Spleen (tissue), 11 donors: Measurements from ENCODE around the gene ZNF99. TPM values are rescaled to one million over a fixed set of nuclear protein-coding genes. Genes with fewer than 3 reads are reported as not detected.
"Not testable (repeated sequence)": the region's sequence is repeated elsewhere in the genome, so short reads cannot be mapped to it uniquely, and the experiment has no call there.

Source experiments
- DNase-seq: peaks from one replicate; pipeline ENCODE4 v3.0.0-alpha.2; 2020
- H3K27ac ChIP-seq, 8 donors: fragments of 200-600 bp; sonication (generic) in 7 of 8; 1 replicate in 4 of 8; 2 replicates in 4 of 8; pipeline versions ENCODE4 v1.5.0 to v1.8.0; 2016 to 2021; ENCODE audit warnings: inconsistent platforms in 4 of 8, mild to moderate bottlenecking in 4 of 8, moderate library complexity in 1 of 8
- H3K27me3 ChIP-seq, 7 donors: fragments of 200-600 bp; sonication (generic) in 6 of 7; replicated peaks in 1 of 7; 1 replicate in 4 of 7; 2 replicates in 3 of 7; pipeline versions ENCODE4 v1.5.0 to v1.8.0; 2016 to 2021; ENCODE audit warnings: inconsistent platforms in 3 of 7, mild to moderate bottlenecking in 1 of 7
- H3K36me3 ChIP-seq, 6 donors: fragments of 200-600 bp; sonication (generic) in 5 of 6; 1 replicate in 4 of 6; 2 replicates in 2 of 6; pipeline versions ENCODE4 v1.5.0 to v1.8.0; 2016 to 2021; ENCODE audit warnings: inconsistent platforms in 2 of 6
- H3K4me1 ChIP-seq, 6 donors: fragments of 200-600 bp; sonication (generic) in 5 of 6; 1 replicate in 3 of 6; 2 replicates in 3 of 6; pipeline versions ENCODE4 v1.5.0 to v1.8.0; 2016 to 2021; ENCODE audit warnings: inconsistent platforms in 3 of 6
- H3K4me3 ChIP-seq, 8 donors: fragments of 200-600 bp; sonication (generic) in 7 of 8; 1 replicate in 4 of 8; 2 replicates in 4 of 8; pipeline versions ENCODE4 v1.5.0 to v1.8.0; 2016 to 2021; ENCODE audit warnings: inconsistent platforms in 4 of 8, mild to moderate bottlenecking in 4 of 8, moderate library complexity in 2 of 8
- H3K9me3 ChIP-seq, 8 donors: fragments of 200-600 bp; sonication (generic) in 7 of 8; 1 replicate in 4 of 8; 2 replicates in 4 of 8; pipeline versions ENCODE4 v1.5.0 to v1.8.0; 2016 to 2021; ENCODE audit warnings: inconsistent platforms in 4 of 8
- CTCF ChIP-seq, 11 experiments: fragments of 200-600 bp in 7 of 11; fragments of 450-650 bp in 4 of 11; sonication (generic) in 4 of 11; IDR thresholded peaks in 8 of 11; conservative IDR thresholded peaks in 3 of 11; 1 replicate in 7 of 11; 2 replicates in 4 of 11; pipeline versions ENCODE4 v1.4.0 to v1.8.0; 2016 to 2021; ENCODE audit warnings: antibody characterized with exemption in 11 of 11, inconsistent platforms in 4 of 11, mild to moderate bottlenecking in 1 of 11
- POLR2A ChIP-seq, 3 donors: fragments of 450-650 bp; IDR thresholded peaks; one replicate each; pipeline ENCODE4 v1.5.1; 2017; ENCODE audit warnings: antibody characterized with exemption in 3 of 3, mild to moderate bottlenecking in 1 of 3
- POLR2AphosphoS5 ChIP-seq, 3 donors: sonication (generic); formaldehyde crosslinking; IDR thresholded peaks; one replicate each; pipeline ENCODE4 v1.5.1; 2017; ENCODE audit warnings: antibody characterized with exemption in 3 of 3
- WGBS, 5 donors: extraction: QIAGEN DNeasy Blood & Tissue Kit in 3 of 5; methylation state at CpG; one replicate each; pipeline versions ENCODE4 v1.1.5 to v1.1.7; 2013 to 2018; 5-methylcytosine and 5-hydroxymethylcytosine counted together
- intact Hi-C: fragments of 100-400 bp; cut with DNase I; formaldehyde crosslinking; loops from one replicate; pipeline ENCODE4 v1.15.0; 2023; ENCODE audit warnings: low total_unique reads
- polyA plus RNA-seq, 3 donors: library from polyadenylated mRNA; stranded (reverse); fragments of 200-250 nt; gene quantifications; one replicate each; pipeline ENCODE4 v1.2.1, GENCODE V29; 2013
- total RNA-seq, 7 donors: library from RNA; depleted of rRNA in 3 of 7; stranded (reverse); fragments of >200 nt in 3 of 7; fragmentation: NEBNext Ultra II Directional in 4 of 7; extraction: Animal tissue kit (Norgen Biotek cat#: 25700) in 4 of 7; gene quantifications; one replicate each; pipeline versions ENCODE4 v1.1.0 to v1.2.1, GENCODE V29; 2016 to 2021
- donor health status: healthy with polysubstance abuse.
- donor health status: DM: no; HTN: no; CAD: no; lungs with moderate emphysema.
- donor health status: DM: no; HTN: no; CAD: no.
- donor health status: Bipolar disorder and iron deficiency.
- donor health status: healthy.
- donor health status: DM: no; HTN: no; CAD: no.
- donor health status: DM: yes; HTN: yes; CAD: no.

Gene ZNF99
- total and polyA plus RNA-seq, 10 donors, result 0.02 to 0.66 (median 0.14) TPM

GRCh38 chr19:22735911-22736645 lies 47.9 kb downstream of the ZNF99 start:
- no peaks in the 10 kb centered on the region for H3K27me3 ChIP-seq
- TF ChIP-seq POLR2AphosphoS5 (IDR thresholded peaks at IDR 0.05), result no peak
- DNase-seq, result no peak
- H3K27ac ChIP-seq, result no peak overlapping the region
- intact Hi-C loops, result no loop called here
- H3K4me1 ChIP-seq, result no peaks in the 10 kb centered on the region
- H3K4me3 ChIP-seq, result no peak overlapping the region
- no peaks in the 10 kb centered on the region for H3K36me3 ChIP-seq
- H3K9me3 ChIP-seq, result peaks cover 0 to 100% (median 85%) of the 10 kb centered on the region in 8 donors
- WGBS, 5 donors, result 62 to 84% (median 66%) methylated on average over 4 of the region's 4 CpGs

DNA sequence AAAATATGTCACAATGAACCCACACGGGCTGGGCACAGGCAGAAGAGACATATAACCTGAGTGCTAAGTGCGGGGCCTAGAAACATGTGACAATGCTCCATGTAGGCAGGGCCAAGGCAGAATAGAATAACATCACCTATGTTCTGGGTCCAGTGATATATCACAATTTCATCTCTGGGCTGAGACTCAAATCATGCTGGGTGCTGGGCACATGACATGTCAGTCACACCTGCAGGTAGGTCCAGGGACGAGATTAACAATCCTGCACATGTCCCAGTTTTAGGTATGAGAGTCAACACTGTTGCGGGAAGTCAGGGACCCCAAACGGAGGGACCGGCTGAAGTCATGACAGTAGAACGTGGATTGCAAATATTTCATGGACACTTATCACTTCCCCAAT lies 50.3 kb downstream of the ZNF99 start:
- Histone ChIP-seq H3K27me3 (no peaks in the 10 kb centered on the region), H3K36me3 (no peaks in the 10 kb centered on the region), H3K4me1 (no peaks in the 10 kb centered on the region), H3K4me3 (no peak overlapping the region), H3K27ac (no peak overlapping the region), H3K9me3 (peaks cover 0 to 97% (median 68%) of the 10 kb centered on the region in 8 donors)
- WGBS, 5 donors, result 70 to 94% (median 79%) methylated on average over 7 of the region's 7 CpGs
- intact Hi-C loops, result no loop called here
- no peak for TF ChIP-seq POLR2AphosphoS5 (IDR thresholded peaks at IDR 0.05)
- TF ChIP-seq POLR2A (IDR thresholded peaks at IDR 0.05), result no peak
- TF ChIP-seq CTCF (IDR thresholded peaks at IDR 0.05 in 8 of 11, conservative IDR thresholded peaks at IDR 0.05 in 3 of 11), result no peak
- no peak for DNase-seq

DNA sequence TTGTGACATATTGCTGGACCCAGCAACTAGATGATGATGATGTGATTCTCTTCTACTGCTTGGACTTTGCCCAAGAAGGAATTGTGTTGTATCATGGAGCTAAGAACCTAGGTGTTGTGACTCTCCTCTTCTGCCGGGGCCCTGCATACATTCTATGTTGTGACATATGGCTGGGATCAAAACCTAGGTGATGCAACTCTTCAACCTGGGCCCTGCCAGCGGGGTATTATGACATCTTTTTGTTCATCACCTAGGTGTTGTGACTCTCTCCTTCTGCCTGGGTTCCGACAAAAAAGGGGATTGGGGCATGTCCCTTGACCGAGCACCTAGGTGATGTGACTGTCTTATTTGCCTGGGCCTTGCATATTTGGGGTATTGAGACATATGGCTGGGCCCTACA lies 55.7 kb downstream of the ZNF99 start:
- H3K27me3 ChIP-seq, DNase-seq, H3K4me1 ChIP-seq, H3K4me3 ChIP-seq, H3K36me3 ChIP-seq, intact Hi-C loops, H3K27ac ChIP-seq: not testable (repeated sequence)
- WGBS, 5 donors, result 68 to 98% (median 87%) methylated on average over 4 of the region's 4 CpGs
- H3K9me3 ChIP-seq, result peaks cover 0 to 80% (median 34%) of the 10 kb centered on the region in 8 donors

DNA sequence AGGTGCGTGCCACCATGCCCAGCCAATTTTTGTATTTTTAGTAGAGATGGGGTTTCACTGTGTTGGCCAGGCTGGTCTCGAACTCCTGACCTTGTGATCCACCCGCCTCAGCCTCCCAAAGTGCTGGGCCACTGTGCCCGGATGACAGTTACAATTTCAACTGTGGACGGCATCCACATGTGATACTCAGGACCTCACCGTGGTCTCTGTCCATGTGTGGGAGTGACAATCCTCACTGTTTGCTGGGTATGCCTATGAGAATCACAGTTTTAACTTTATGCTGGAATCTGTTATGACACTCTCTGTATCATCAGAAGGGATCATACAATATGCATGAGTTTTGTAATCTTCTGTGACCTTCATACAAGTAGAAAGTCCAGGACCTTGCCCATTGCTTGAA lies 62.4 kb downstream of the ZNF99 start:
- 85 to 94% (median 85%) methylated on average over 6 of the region's 6 CpGs for WGBS, 5 donors
- DNase-seq, intact Hi-C loops, H3K36me3 ChIP-seq, H3K4me3 ChIP-seq, H3K4me1 ChIP-seq, H3K27me3 ChIP-seq, H3K27ac ChIP-seq: not testable (repeated sequence)
- peaks cover 0 to 89% (median 42%) of the 10 kb centered on the region in 8 donors for H3K9me3 ChIP-seq

DNA sequence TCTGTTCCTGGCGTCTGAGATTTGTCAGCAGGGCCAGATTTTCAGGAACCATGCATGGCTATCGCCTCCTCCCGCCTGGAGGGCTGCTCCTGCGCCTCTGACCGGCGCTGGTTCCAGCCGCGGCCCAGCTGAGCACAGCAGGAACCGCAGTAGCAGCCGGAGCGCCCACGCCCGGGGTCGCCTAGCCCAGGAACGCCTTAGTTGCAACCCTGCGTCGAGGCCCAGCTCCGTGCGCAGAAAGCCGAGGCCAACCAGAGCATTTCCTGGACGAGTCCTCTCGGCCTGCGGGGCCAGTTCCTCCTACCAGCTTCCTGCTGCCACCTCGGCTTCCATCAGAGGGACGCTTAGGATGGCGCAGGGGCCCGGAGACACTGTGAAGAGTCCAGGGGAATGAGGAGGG lies 75.0 kb downstream of the ZNF99 start:
- Histone ChIP-seq H3K4me1 (no peaks in the 10 kb centered on the region), H3K27ac (no peak overlapping the region), H3K4me3 (no peak overlapping the region), H3K36me3 (no peaks in the 10 kb centered on the region), H3K27me3 (no peaks in the 10 kb centered on the region), H3K9me3 (peaks cover 0 to 98% (median 84%) of the 10 kb centered on the region in 8 donors)
- intact Hi-C loops, result no loop called here
- no peak for DNase-seq
- 24 to 42% (median 27%) methylated on average over 10 to 27 of the region's 27 CpGs for WGBS, 5 donors
- TF ChIP-seq POLR2A (IDR thresholded peaks at IDR 0.05) (no peak), CTCF (IDR thresholded peaks at IDR 0.05 in 8 of 11, conservative IDR thresholded peaks at IDR 0.05 in 3 of 11) (no peak), POLR2AphosphoS5 (IDR thresholded peaks at IDR 0.05) (no peak)

GRCh38 chr19:22703096-22703495 lies 80.9 kb downstream of the ZNF99 start:
- peaks cover 3 to 99% (median 85%) of the 10 kb centered on the region in 8 donors for H3K9me3 ChIP-seq
- 92 to 100% (median 94%) methylated on average over 2 to 28 of the region's 28 CpGs for WGBS, 5 donors

DNA sequence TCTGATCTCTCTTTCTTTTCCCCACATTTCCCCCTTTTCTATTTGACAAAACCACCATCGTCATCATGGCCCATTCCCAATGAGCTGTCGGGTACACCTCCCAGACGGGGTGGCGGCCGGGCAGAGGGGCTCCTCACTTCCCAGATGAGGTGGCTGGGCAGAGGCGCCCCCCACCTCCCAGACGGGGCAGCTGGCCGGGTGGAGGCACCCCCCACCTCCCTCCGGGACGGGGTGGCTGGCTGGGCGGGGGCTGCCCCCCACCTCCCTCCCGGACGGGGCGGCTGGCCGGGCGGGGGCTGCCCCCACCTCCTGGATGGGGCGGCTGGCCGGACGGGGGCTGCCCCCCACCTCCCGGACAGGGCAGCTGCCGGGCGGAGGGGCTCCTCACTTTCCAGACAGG lies 81.3 kb downstream of the ZNF99 start:
- H3K4me3 ChIP-seq, intact Hi-C loops, H3K4me1 ChIP-seq, H3K36me3 ChIP-seq, H3K27me3 ChIP-seq, DNase-seq, H3K27ac ChIP-seq: not testable (repeated sequence)
- H3K9me3 ChIP-seq, result peaks cover 3 to 99% (median 84%) of the 10 kb centered on the region in 8 donors
- 83 to 95% (median 90%) methylated on average over 7 to 22 of the region's 22 CpGs for WGBS, 5 donors

More at GRCh38 chr19:22703096-22703495, 80.9 kb downstream of the ZNF99 start:
- H3K27me3 ChIP-seq, H3K27ac ChIP-seq, DNase-seq, H3K36me3 ChIP-seq, H3K4me3 ChIP-seq, intact Hi-C loops, H3K4me1 ChIP-seq: not testable (repeated sequence)
